ENCODE data around the gene RUSF1. TPM values are rescaled to one million over a fixed set of nuclear protein-coding genes. Genes with fewer than 3 reads are reported as not detected.

Gene RUSF1
- total RNA-seq, 1 experiment from 2014 or later: 59.3 TPM

GRCh38 chr16:31459687-31460581 lies 48.3 kb downstream of the RUSF1 start:
- RAD21 ChIA-PET (ENCODE audit: low non-redundant PET in 1 of 2, low total read pairs in 2 of 2, uncharacterized antibody in 2 of 2, unreplicated experiment in 2 of 2): interaction anchor here in 1 of 2 experiments (0.6 to 1.1 kb wide), 2 partner anchors 342 to 506 kb away, joined by 3 to 4 read pairs; no protein-coding TSS in a partner anchor
- Histone ChIP-seq H3K27me3 (ENCODE audit: insufficient read depth, low read length) (no peaks in the 10 kb centered on the region), H3K36me3 (ENCODE audit: control insufficient read depth in 1 of 2, insufficient read depth in 2 of 2, low read length in 2 of 2) (no peaks in the 10 kb centered on the region), H3K9me2 (ENCODE audit: insufficient read depth) (no peaks in the 10 kb centered on the region), H3K4me2 (ENCODE audit: low read length) (peak overlapping the region; percentile 84), H3K4me3 (replicated peaks in 1 of 2; ENCODE audit: low read depth in 1 of 2, low read length in 2 of 2) (peak overlapping the region; percentile 70 to 90), H2AFZ (ENCODE audit: low read depth, low read length, poor library complexity, severe bottlenecking) (no peak overlapping the region), H4K20me1 (ENCODE audit: insufficient read depth) (no peaks in the 10 kb centered on the region), H3K9me3 (ENCODE audit: control insufficient read depth in 1 of 2, insufficient read depth in 1 of 2, low read depth in 1 of 2, low read length in 2 of 2) (no peaks in the 10 kb centered on the region), H3K9ac (ENCODE audit: low read length) (peak overlapping the region; percentile 86), H3K27ac (ENCODE audit: low read depth, low read length) (peak overlapping the region; percentile 97), H3K79me2 (ENCODE audit: insufficient read depth, low read length) (peaks cover 34% of the 10 kb centered on the region), H3K4me1 (ENCODE audit: control insufficient read depth in 1 of 2, insufficient read depth in 2 of 2, low read length in 2 of 2) (peaks cover 3 to 39% of the 10 kb centered on the region in 2 experiments; a peak in 3 of 4 replicates)
- TF ChIP-seq ZNF274 (IDR thresholded peaks at IDR 0.05; ENCODE audit: low read depth, low read length): no peak
- TF ChIP-seq EZH2 (IDR thresholded peaks at IDR 0.05): no peak
- TF ChIP-seq, protein P1, sequence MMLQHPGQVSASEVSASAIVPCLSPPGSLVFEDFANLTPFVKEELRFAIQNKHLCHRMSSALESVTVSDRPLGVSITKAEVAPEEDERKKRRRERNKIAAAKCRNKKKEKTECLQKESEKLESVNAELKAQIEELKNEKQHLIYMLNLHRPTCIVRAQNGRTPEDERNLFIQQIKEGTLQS (IDR thresholded peaks at IDR 0.05): no peak
- no peak for TF ChIP-seq RAD21 (IDR thresholded peaks at IDR 0.05; ENCODE audit: low read depth)
- no peak for TF ChIP-seq EZH2phosphoT487 (IDR thresholded peaks at IDR 0.05; ENCODE audit: borderline replicate concordance)
- TF ChIP-seq SIN3A (IDR thresholded peaks at IDR 0.05; ENCODE audit: low read depth): peak; percentile 43; the same call in 1 of the 2 replicates
- TF ChIP-seq SRF (IDR thresholded peaks at IDR 0.05; ENCODE audit: low read depth): no peak
- TF ChIP-seq ELF1 (IDR thresholded peaks at IDR 0.05; ENCODE audit: borderline replicate concordance, low read depth): no peak; the same call in 1 of the 2 replicates
- TF ChIP-seq CEBPB (IDR thresholded peaks at IDR 0.05; ENCODE audit: low read depth): peak; percentile 16; the same call in 1 of the 2 replicates
- TF ChIP-seq POLR2A (IDR thresholded peaks at IDR 0.05; ENCODE audit: borderline replicate concordance, extremely low read depth, insufficient read depth, insufficient read length): peak; percentile 70
- peak; percentile 84 for TF ChIP-seq EGR1 (IDR thresholded peaks at IDR 0.05; ENCODE audit: low read depth)
- no peak for TF ChIP-seq ZFX (IDR thresholded peaks at IDR 0.05)
- TF ChIP-seq, protein P2, sequence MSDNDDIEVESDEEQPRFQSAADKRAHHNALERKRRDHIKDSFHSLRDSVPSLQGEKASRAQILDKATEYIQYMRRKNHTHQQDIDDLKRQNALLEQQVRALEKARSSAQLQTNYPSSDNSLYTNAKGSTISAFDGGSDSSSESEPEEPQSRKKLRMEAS (IDR thresholded peaks at IDR 0.05): peak; percentile 47
- peak; percentile 3; the same call in 1 of the 2 replicates for TF ChIP-seq CBX3 (IDR thresholded peaks at IDR 0.05; ENCODE audit: low read depth)
- peak; percentile 25; the same call in 1 of the 2 replicates for TF ChIP-seq SP1 (IDR thresholded peaks at IDR 0.05; ENCODE audit: low read depth)
- TF ChIP-seq JUND (IDR thresholded peaks at IDR 0.05): no peak
- peak; percentile 81 for TF ChIP-seq POLR2AphosphoS5 (IDR thresholded peaks at IDR 0.05; ENCODE audit: low read depth, low read length)
- no peak for TF ChIP-seq FOSL1 (IDR thresholded peaks at IDR 0.05; ENCODE audit: low read depth)
- no TSS peak for BruUV-seq (replicated peaks)
- POLR2A ChIA-PET: interaction anchor here (0.7 to 2.1 kb wide), 8 partner anchors 8 to 414 kb away, joined by 4 to 12 read pairs (median 6); partner anchors contain the start of genes FUS, KAT8, RUSF1 and ZNF267
- CTCF ChIA-PET: interaction anchor here (0.8 to 3.4 kb wide), 19 partner anchors 8 to 506 kb away, joined by 3 to 32 read pairs (median 7); partner anchors contain the start of genes HSD3B7, KAT8, TGFB1I1 and ZNF267
- ATAC-seq (peak; percentile 85), DNase-seq (ENCODE audit: low read depth, low spot score) (peak; percentile 98)
- intact Hi-C loops (cut with micrococcal nuclease): loop anchor here (2.0 to 10.0 kb wide), 5 partner anchors 237 to 409 kb away; partner anchors contain the start of genes PRSS8, PYDC1, TRIM72 and ZNF646

Data from HCT116 (cell line).